HG02798 (cell line): ENCODE measurements around the gene SH3BP2.

Source experiments
- ATAC-seq: cut with Tn5 transposase; IDR thresholded peaks from one replicate; pipeline ENCODE4 v1.9.1; 2021; ENCODE audit warnings: mild to moderate bottlenecking; ENCODE audit not compliant: unreplicated experiment, poor library complexity

SH3BP2 gene

GRCh38 chr4:2830632-2831610 is 38.0 kb downstream of the SH3BP2 start:
- no peak for ATAC-seq

GRCh38 chr4:2831611-2832308 is 38.9 kb downstream of the SH3BP2 start:
- ATAC-seq, result no peak

- ATAC-seq, result peak; percentile 58
These were observed 39.6 kb downstream of the SH3BP2 start for GRCh38 chr4:2832309-2832980.

- no peak for ATAC-seq
These were observed 40.2 kb downstream of the SH3BP2 start for GRCh38 chr4:2832981-2833670.

- ATAC-seq, result no peak
These were observed 40.8 kb downstream of the SH3BP2 start for GRCh38 chr4:2833671-2834000.

- ATAC-seq, result no peak
These were observed 41.4 kb downstream of the SH3BP2 start for GRCh38 chr4:2834001-2834921.

GRCh38 chr4:2835978-2836377 is 43.1 kb downstream of the SH3BP2 start:
- ATAC-seq, result no peak

GRCh38 chr4:2836391-2836859 is 43.5 kb downstream of the SH3BP2 start:
- no peak for ATAC-seq

- ATAC-seq, result no peak
These were observed 44.4 kb downstream of the SH3BP2 start for GRCh38 chr4:2837110-2837903.

- no peak for ATAC-seq
These were observed 45.1 kb downstream of the SH3BP2 start for GRCh38 chr4:2837904-2838496.

GRCh38 chr4:2839060-2839459 is 46.2 kb downstream of the SH3BP2 start:
- ATAC-seq, result no peak

- ATAC-seq, result no peak
These were observed 49.9 kb downstream of the SH3BP2 start for GRCh38 chr4:2842687-2843262.

- peak; percentile 91 for ATAC-seq
These were observed 50.5 kb downstream of the SH3BP2 start, which contains the start of gene ADD1 for GRCh38 chr4:2843263-2843940. Gene ADD1, plus strand, starts transcription at chr4:2843844. Its CDS starts 32,072 bp downstream, at chr4:2875916.

GRCh38 chr4:2843941-2844584 is 51.2 kb downstream of the SH3BP2 start:
- ATAC-seq, result peak; percentile 3

- no peak for ATAC-seq
These were observed 53.3 kb downstream of the SH3BP2 start for GRCh38 chr4:2846172-2846571.

GRCh38 chr4:2847302-2847871 is 54.5 kb downstream of the SH3BP2 start:
- ATAC-seq, result no peak
